Uterus (tissue), 2 donors: ENCODE measurements around the gene VPS26C.

Source experiments
- POLR2A ChIP-seq, 2 donors: fragments of 450-650 bp; IDR thresholded peaks; one replicate each; pipeline ENCODE4 v1.6.1; 2016; ENCODE audit warnings: antibody characterized with exemption in 2 of 2, mild to moderate bottlenecking in 1 of 2, moderate library complexity in 1 of 2
- TF ChIP-seq, protein P1 (sequence below), 4 experiments: fragments of 200-600 bp in 2 of 4; fragments of 450-650 bp in 2 of 4; sonication (generic) in 2 of 4; IDR thresholded peaks; one replicate each; pipeline ENCODE4 v1.5.1; 2016 to 2019; ENCODE audit warnings: antibody characterized with exemption in 4 of 4, mild to moderate bottlenecking in 2 of 4, moderate library complexity in 1 of 4

GRCh38 chr21:37204580-37204979, 62.6 kb downstream of the VPS26C start:
- TF ChIP-seq POLR2A (IDR thresholded peaks at IDR 0.05): no peak
- TF ChIP-seq, protein P1, sequence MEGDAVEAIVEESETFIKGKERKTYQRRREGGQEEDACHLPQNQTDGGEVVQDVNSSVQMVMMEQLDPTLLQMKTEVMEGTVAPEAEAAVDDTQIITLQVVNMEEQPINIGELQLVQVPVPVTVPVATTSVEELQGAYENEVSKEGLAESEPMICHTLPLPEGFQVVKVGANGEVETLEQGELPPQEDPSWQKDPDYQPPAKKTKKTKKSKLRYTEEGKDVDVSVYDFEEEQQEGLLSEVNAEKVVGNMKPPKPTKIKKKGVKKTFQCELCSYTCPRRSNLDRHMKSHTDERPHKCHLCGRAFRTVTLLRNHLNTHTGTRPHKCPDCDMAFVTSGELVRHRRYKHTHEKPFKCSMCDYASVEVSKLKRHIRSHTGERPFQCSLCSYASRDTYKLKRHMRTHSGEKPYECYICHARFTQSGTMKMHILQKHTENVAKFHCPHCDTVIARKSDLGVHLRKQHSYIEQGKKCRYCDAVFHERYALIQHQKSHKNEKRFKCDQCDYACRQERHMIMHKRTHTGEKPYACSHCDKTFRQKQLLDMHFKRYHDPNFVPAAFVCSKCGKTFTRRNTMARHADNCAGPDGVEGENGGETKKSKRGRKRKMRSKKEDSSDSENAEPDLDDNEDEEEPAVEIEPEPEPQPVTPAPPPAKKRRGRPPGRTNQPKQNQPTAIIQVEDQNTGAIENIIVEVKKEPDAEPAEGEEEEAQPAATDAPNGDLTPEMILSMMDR (IDR thresholded peaks at IDR 0.05): no peak
